Measurements from ENCODE around the gene IER5.
"Not testable (repeated sequence)": the region's sequence is repeated elsewhere in the genome, so short reads cannot be mapped to it uniquely, and the experiment has no call there.

The IER5 gene

GRCh38 chr1:181060947-181061346 is 27.6 kb upstream of the IER5 start:
- 92% methylated on average over 3 of the region's 4 CpGs for WGBS
- H3K79me1 ChIP-seq (replicated peaks; ENCODE audit: low read length, poor library complexity, severe bottlenecking), result not testable (repeated sequence)

GRCh38 chr1:181061487-181061886 is 27.0 kb upstream of the IER5 start:
- WGBS, result no CpG with 5 or more reads among the region's 2 CpGs

More at GRCh38 chr1:181060947-181061346, 27.6 kb upstream of the IER5 start:
- not testable (repeated sequence) for H3K9ac ChIP-seq (ENCODE audit: low read length); H2AFZ ChIP-seq (ENCODE audit: low read depth, low read length); H2AK5ac ChIP-seq (ENCODE audit: low read length, severe bottlenecking); H4K91ac ChIP-seq (ENCODE audit: low read length); H3K23ac ChIP-seq (ENCODE audit: low read length in 2 of 2); H3K4me3 ChIP-seq (ENCODE audit: insufficient read depth in 1 of 2, low read depth in 1 of 2, low read length in 2 of 2); H4K8ac ChIP-seq (ENCODE audit: low read length); H3K14ac ChIP-seq (ENCODE audit: low read length in 2 of 2); H3K36me3 ChIP-seq (ENCODE audit: control insufficient read depth in 1 of 2, insufficient read depth in 2 of 2, low read depth in 1 of 2, low read length in 2 of 2); H2BK120ac ChIP-seq (ENCODE audit: low read depth, low read length); H3K27ac ChIP-seq (ENCODE audit: low read length, poor library complexity, severe bottlenecking); H3K4me1 ChIP-seq (ENCODE audit: control insufficient read depth, insufficient read depth, low read depth, low read length); H3K4me2 ChIP-seq (ENCODE audit: low read length, poor library complexity, severe bottlenecking); H3K4ac ChIP-seq (ENCODE audit: low read depth in 1 of 2, low read length in 2 of 2); H2BK5ac ChIP-seq (ENCODE audit: low read depth, low read length, poor library complexity, severe bottlenecking); H3K9me3 ChIP-seq (ENCODE audit: control insufficient read depth, low read length); H2BK15ac ChIP-seq (ENCODE audit: low read depth, poor library complexity, severe bottlenecking); H3K18ac ChIP-seq (ENCODE audit: low read depth in 1 of 2, low read length in 2 of 2); H2BK12ac ChIP-seq (ENCODE audit: low read length in 2 of 2); DNase-seq
- peaks cover 0 to 13% of the 10 kb centered on the region in 2 experiments for H3K27me3 ChIP-seq (ENCODE audit: control insufficient read depth in 1 of 2, insufficient read depth in 1 of 2, low read length in 2 of 2)

GRCh38 chr1:181061891-181062835 is 26.3 kb upstream of the IER5 start:
- no peaks in the 10 kb centered on the region for H3K4me1 ChIP-seq (ENCODE audit: control insufficient read depth, insufficient read depth, low read depth, low read length)
- DNase-seq, result no peak

More at GRCh38 chr1:181061487-181061886, 27.0 kb upstream of the IER5 start:
- H3K9ac ChIP-seq (ENCODE audit: low read length), result no peak overlapping the region
- no peak overlapping the region for H3K14ac ChIP-seq (ENCODE audit: low read length in 2 of 2)
- no peak for DNase-seq
- H3K4me2 ChIP-seq (ENCODE audit: low read length, poor library complexity, severe bottlenecking), result no peak overlapping the region
- H4K8ac ChIP-seq (ENCODE audit: low read length), result no peak overlapping the region
- H2BK120ac ChIP-seq (ENCODE audit: low read depth, low read length), result no peak overlapping the region
- H3K36me3 ChIP-seq (ENCODE audit: control insufficient read depth in 1 of 2, insufficient read depth in 2 of 2, low read depth in 1 of 2, low read length in 2 of 2), result peaks cover 0 to 4% of the 10 kb centered on the region in 2 experiments
- H3K27ac ChIP-seq (ENCODE audit: low read length, poor library complexity, severe bottlenecking), result no peak overlapping the region
- no peak overlapping the region for H2AFZ ChIP-seq (ENCODE audit: low read depth, low read length)
- no peak overlapping the region for H3K4ac ChIP-seq (ENCODE audit: low read depth in 1 of 2, low read length in 2 of 2)
- peaks cover 0 to 13% of the 10 kb centered on the region in 2 experiments for H3K27me3 ChIP-seq (ENCODE audit: control insufficient read depth in 1 of 2, insufficient read depth in 1 of 2, low read length in 2 of 2)
- H3K79me1 ChIP-seq (replicated peaks; ENCODE audit: low read length, poor library complexity, severe bottlenecking), result no peaks in the 10 kb centered on the region
- no peak overlapping the region for H2AK5ac ChIP-seq (ENCODE audit: low read length, severe bottlenecking)
- no peak overlapping the region for H2BK12ac ChIP-seq (ENCODE audit: low read length in 2 of 2)
- H3K9me3 ChIP-seq (ENCODE audit: control insufficient read depth, low read length), result peaks cover 4% of the 10 kb centered on the region
- no peak overlapping the region for H4K91ac ChIP-seq (ENCODE audit: low read length)
- no peak overlapping the region for H3K18ac ChIP-seq (ENCODE audit: low read depth in 1 of 2, low read length in 2 of 2)
- no peak overlapping the region for H3K4me3 ChIP-seq (ENCODE audit: insufficient read depth in 1 of 2, low read depth in 1 of 2, low read length in 2 of 2)
- no peaks in the 10 kb centered on the region for H3K4me1 ChIP-seq (ENCODE audit: control insufficient read depth, insufficient read depth, low read depth, low read length)
- no peak overlapping the region for H3K23ac ChIP-seq (ENCODE audit: low read length in 2 of 2)
- H2BK15ac ChIP-seq (ENCODE audit: low read depth, poor library complexity, severe bottlenecking), result no peak overlapping the region
- H2BK5ac ChIP-seq (ENCODE audit: low read depth, low read length, poor library complexity, severe bottlenecking), result no peak overlapping the region

DNA sequence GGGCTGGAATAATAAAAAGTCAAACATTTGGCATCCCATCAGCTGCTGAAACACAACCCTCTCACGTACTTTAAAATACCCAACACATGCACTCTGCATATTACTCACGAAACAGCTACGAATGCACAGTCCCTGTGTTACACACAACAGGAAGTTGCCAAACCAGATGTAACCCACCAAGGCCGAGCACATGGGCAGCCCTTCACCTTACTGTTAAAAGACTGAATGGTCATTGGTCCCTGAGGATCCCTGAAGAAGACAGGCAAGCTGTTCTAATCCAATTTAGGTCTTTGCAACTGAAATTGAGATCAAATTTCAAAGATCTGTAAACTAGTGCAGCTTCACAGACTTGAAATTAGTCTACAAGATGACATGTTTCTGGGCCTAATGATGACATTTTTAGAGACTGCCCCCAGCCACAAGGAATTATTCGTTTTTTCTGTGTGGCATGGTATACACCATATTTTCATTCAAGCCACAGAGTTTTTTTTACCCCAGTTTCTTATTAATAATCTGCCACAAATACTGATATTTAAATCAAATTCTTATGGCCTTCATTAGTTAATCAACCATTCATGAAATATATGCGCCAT is 25.6 kb upstream of the IER5 start:
- Histone ChIP-seq H3K36me3 (ENCODE audit: control insufficient read depth in 1 of 2, insufficient read depth in 2 of 2, low read depth in 1 of 2, low read length in 2 of 2) (peaks cover 0 to 4% of the 10 kb centered on the region in 2 experiments), H2BK120ac (ENCODE audit: low read depth, low read length) (no peak overlapping the region), H3K23ac (ENCODE audit: low read length in 2 of 2) (no peak overlapping the region), H2BK12ac (ENCODE audit: low read length in 2 of 2) (no peak overlapping the region), H4K91ac (ENCODE audit: low read length) (no peak overlapping the region), H2BK5ac (ENCODE audit: low read depth, low read length, poor library complexity, severe bottlenecking) (no peak overlapping the region), H3K18ac (ENCODE audit: low read depth in 1 of 2, low read length in 2 of 2) (no peak overlapping the region), H3K9me3 (ENCODE audit: control insufficient read depth, low read length) (peaks cover 4% of the 10 kb centered on the region), H2AFZ (ENCODE audit: low read depth, low read length) (no peak overlapping the region), H3K27ac (ENCODE audit: low read length, poor library complexity, severe bottlenecking) (no peak overlapping the region), H3K4me3 (ENCODE audit: insufficient read depth in 1 of 2, low read depth in 1 of 2, low read length in 2 of 2) (no peak overlapping the region), H2AK5ac (ENCODE audit: low read length, severe bottlenecking) (no peak overlapping the region), H4K8ac (ENCODE audit: low read length) (no peak overlapping the region), H3K9ac (ENCODE audit: low read length) (no peak overlapping the region), H3K4me1 (ENCODE audit: control insufficient read depth, insufficient read depth, low read depth, low read length) (no peaks in the 10 kb centered on the region), H3K14ac (ENCODE audit: low read length in 2 of 2) (no peak overlapping the region), H3K27me3 (ENCODE audit: control insufficient read depth in 1 of 2, insufficient read depth in 1 of 2, low read length in 2 of 2) (peaks cover 0 to 13% of the 10 kb centered on the region in 2 experiments), H3K4me2 (ENCODE audit: low read length, poor library complexity, severe bottlenecking) (no peak overlapping the region), H2BK15ac (ENCODE audit: low read depth, poor library complexity, severe bottlenecking) (no peak overlapping the region), H3K4ac (ENCODE audit: low read depth in 1 of 2, low read length in 2 of 2) (no peak overlapping the region), H3K79me1 (replicated peaks; ENCODE audit: low read length, poor library complexity, severe bottlenecking) (no peaks in the 10 kb centered on the region)
- DNase-seq, result no peak
- 71% methylated on average over 6 of the region's 6 CpGs for WGBS

More at GRCh38 chr1:181061891-181062835, 26.3 kb upstream of the IER5 start:
- Histone ChIP-seq H3K9ac (ENCODE audit: low read length) (no peak overlapping the region), H2BK5ac (ENCODE audit: low read depth, low read length, poor library complexity, severe bottlenecking) (no peak overlapping the region), H2BK12ac (ENCODE audit: low read length in 2 of 2) (no peak overlapping the region), H3K14ac (ENCODE audit: low read length in 2 of 2) (no peak overlapping the region), H3K27me3 (ENCODE audit: control insufficient read depth in 1 of 2, insufficient read depth in 1 of 2, low read length in 2 of 2) (peaks cover 0 to 13% of the 10 kb centered on the region in 2 experiments), H3K36me3 (ENCODE audit: control insufficient read depth in 1 of 2, insufficient read depth in 2 of 2, low read depth in 1 of 2, low read length in 2 of 2) (peaks cover 0 to 4% of the 10 kb centered on the region in 2 experiments), H3K23ac (ENCODE audit: low read length in 2 of 2) (no peak overlapping the region), H2AFZ (ENCODE audit: low read depth, low read length) (no peak overlapping the region), H4K8ac (ENCODE audit: low read length) (no peak overlapping the region), H4K91ac (ENCODE audit: low read length) (no peak overlapping the region), H2BK120ac (ENCODE audit: low read depth, low read length) (no peak overlapping the region), H3K27ac (ENCODE audit: low read length, poor library complexity, severe bottlenecking) (no peak overlapping the region), H3K4ac (ENCODE audit: low read depth in 1 of 2, low read length in 2 of 2) (no peak overlapping the region), H3K4me3 (ENCODE audit: insufficient read depth in 1 of 2, low read depth in 1 of 2, low read length in 2 of 2) (no peak overlapping the region), H3K9me3 (ENCODE audit: control insufficient read depth, low read length) (peaks cover 4% of the 10 kb centered on the region), H3K4me2 (ENCODE audit: low read length, poor library complexity, severe bottlenecking) (no peak overlapping the region), H2BK15ac (ENCODE audit: low read depth, poor library complexity, severe bottlenecking) (no peak overlapping the region), H3K18ac (ENCODE audit: low read depth in 1 of 2, low read length in 2 of 2) (no peak overlapping the region), H3K79me1 (replicated peaks; ENCODE audit: low read length, poor library complexity, severe bottlenecking) (no peaks in the 10 kb centered on the region), H2AK5ac (ENCODE audit: low read length, severe bottlenecking) (no peak overlapping the region)
- WGBS, result 86% methylated on average over 13 of the region's 15 CpGs
